IMR-90 (cell line): ENCODE measurements around the gene TTC16. TPM values are rescaled to one million over a fixed set of nuclear protein-coding genes. Genes with fewer than 3 reads are reported as not detected.

Source experiments
- ATAC-seq: fragments of 200-7000 bp; cut with Tn5 transposase; 2 replicates; pipeline ENCODE4 v1.9.1; 2020; ENCODE audit warnings: low read depth, mild to moderate bottlenecking, moderate library complexity
- BruUV-seq: library from RNA; stranded (reverse); fragments of 400-500 nt; replicated peaks from 2 replicates; lab custom pipeline; 2021; lab: Mats Ljungman, UMichigan
- CTCF ChIA-PET: fragments of 300-600 bp; formaldehyde crosslinking; extraction: SDS; loops from one replicate; lab custom pipeline; 2021; ENCODE audit warnings: antibody characterized with exemption; lab: Yijun Ruan, JAX
- POLR2A ChIA-PET: fragments of 300-600 bp; sonication (Branson Sonifier 250); formaldehyde crosslinking; loops from one replicate; lab custom pipeline; 2022; ENCODE audit warnings: antibody characterized with exemption; ENCODE audit not compliant: unreplicated experiment; lab: Charles Lee
- DNase-seq: peaks from one replicate; pipeline ENCODE4 v3.0.0; 2013
- H2AFZ ChIP-seq: replicated peaks from 2 replicates; pipeline ENCODE3; 2013; ENCODE audit warnings: low read length, mild to moderate bottlenecking; ENCODE audit not compliant: poor library complexity
- H2AK5ac ChIP-seq: 2 replicates; pipeline ENCODE4 v1.6.1; 2013; ENCODE audit warnings: low read depth, low read length, inconsistent platforms
- H2AK9ac ChIP-seq: replicated peaks from 2 replicates; pipeline ENCODE3; 2013; ENCODE audit warnings: mild to moderate bottlenecking, low read depth, low read length, moderate library complexity; ENCODE audit not compliant: poor library complexity
- H2BK120ac ChIP-seq: 2 replicates; pipeline ENCODE4 v1.6.1; 2013; ENCODE audit warnings: low read depth, low read length, inconsistent platforms
- H2BK15ac ChIP-seq: 3 replicates; pipeline ENCODE4 v1.6.1; 2013; ENCODE audit warnings: low read depth, low read length, inconsistent platforms
- H2BK20ac ChIP-seq: 2 replicates; pipeline ENCODE4 v1.6.1; 2013; ENCODE audit warnings: low read depth, mild to moderate bottlenecking, inconsistent platforms, low read length, moderate library complexity
- H2BK5ac ChIP-seq: 2 replicates; pipeline ENCODE4 v1.6.1; 2013; ENCODE audit warnings: mild to moderate bottlenecking, low read depth, low read length, inconsistent platforms; ENCODE audit not compliant: poor library complexity, severe bottlenecking
- H3K14ac ChIP-seq: replicated peaks from 2 replicates; pipeline ENCODE4 v1.6.1; 2013; ENCODE audit warnings: low read depth, low read length, inconsistent platforms
- H3K18ac ChIP-seq: 2 replicates; pipeline ENCODE4 v1.6.1; 2013; ENCODE audit warnings: low read depth, low read length, control low read depth
- H3K23ac ChIP-seq: 2 replicates; pipeline ENCODE4 v1.6.1; 2013; ENCODE audit warnings: low read depth, low read length, inconsistent platforms
- H3K27ac ChIP-seq: 2 replicates; pipeline ENCODE4 v1.5.1; 2013; ENCODE audit warnings: mild to moderate bottlenecking, control low read depth, low read length; ENCODE audit not compliant: insufficient read depth
- H3K27me3 ChIP-seq: 2 replicates; pipeline ENCODE4 v1.6.1; 2013; ENCODE audit warnings: low read length; ENCODE audit not compliant: control insufficient read depth, insufficient read depth
- H3K36me3 ChIP-seq: 2 replicates; pipeline ENCODE4 v1.6.1; 2013; ENCODE audit warnings: low read length, mixed read lengths; ENCODE audit not compliant: control insufficient read depth, insufficient read depth
- H3K4ac ChIP-seq: 2 replicates; pipeline ENCODE4 v1.6.1; 2013; ENCODE audit warnings: low read depth, low read length, inconsistent platforms
- H3K4me1 ChIP-seq: 2 replicates; pipeline ENCODE4 v1.6.1; 2013; ENCODE audit warnings: low read length, mixed read lengths; ENCODE audit not compliant: control insufficient read depth, insufficient read depth
- H3K4me2 ChIP-seq: 2 replicates; pipeline ENCODE4 v1.6.1; 2013; ENCODE audit warnings: low read depth, mild to moderate bottlenecking, control low read depth, low read length, moderate library complexity
- H3K4me3 ChIP-seq: 2 replicates; pipeline ENCODE4 v1.5.1; 2013; ENCODE audit warnings: low read depth, mild to moderate bottlenecking, control low read depth, low read length, moderate library complexity; ENCODE audit not compliant: insufficient read depth
- H3K56ac ChIP-seq: 2 replicates; pipeline ENCODE4 v1.6.1; 2013; ENCODE audit warnings: low read length, inconsistent platforms; ENCODE audit not compliant: insufficient read depth; ENCODE audit errors: extremely low read depth
- H3K79me1 ChIP-seq, 2 experiments: 2 replicates each; pipeline ENCODE4 v1.6.1; 2013; ENCODE audit warnings: low read length in 2 of 2, inconsistent platforms in 1 of 2, low read depth in 1 of 2
- H3K9ac ChIP-seq: 2 replicates; pipeline ENCODE4 v1.6.1; 2013; ENCODE audit warnings: low read depth, low read length, control low read depth
- H3K9me1 ChIP-seq: 2 replicates; pipeline ENCODE4 v1.6.1; 2013; ENCODE audit warnings: low read length, inconsistent platforms; ENCODE audit not compliant: insufficient read depth
- H3K9me3 ChIP-seq: 2 replicates; pipeline ENCODE4 v1.6.1; 2013; ENCODE audit warnings: low read length; ENCODE audit not compliant: control insufficient read depth, insufficient read depth
- H4K20me1 ChIP-seq: 2 replicates; pipeline ENCODE4 v1.6.1; 2013; ENCODE audit warnings: low read length, inconsistent platforms; ENCODE audit not compliant: insufficient read depth
- H4K5ac ChIP-seq: 2 replicates; pipeline ENCODE4 v1.6.1; 2013; ENCODE audit warnings: mild to moderate bottlenecking, low read depth, low read length, control low read depth
- H4K8ac ChIP-seq, 2 experiments: 2 replicates each; pipeline ENCODE4 v1.6.1; 2013; ENCODE audit warnings: low read depth in 2 of 2, low read length in 2 of 2, control low read depth in 1 of 2, inconsistent platforms in 1 of 2
- H4K91ac ChIP-seq: 2 replicates; pipeline ENCODE4 v1.6.1; 2013; ENCODE audit warnings: low read depth, low read length, inconsistent platforms; ENCODE audit not compliant: insufficient read depth
- BHLHE40 ChIP-seq: fragments of 150-350 bp; IDR thresholded peaks from 2 replicates; pipeline ENCODE4 v1.6.1; 2016; ENCODE audit warnings: mild to moderate bottlenecking, low read depth, low read length
- CEBPB ChIP-seq: IDR thresholded peaks from 2 replicates; pipeline ENCODE4 v1.6.1; 2012; ENCODE audit warnings: low read depth, low read length, improper control_type of control experiment
- CHD1 ChIP-seq: IDR thresholded peaks from 2 replicates; pipeline ENCODE4 v1.6.1; 2012; ENCODE audit warnings: low read depth, low read length, improper control_type of control experiment
- CTCF ChIP-seq: conservative IDR thresholded peaks from 2 replicates; pipeline ENCODE4 v1.5.1; 2012; ENCODE audit warnings: mild to moderate bottlenecking, low read depth, low read length, improper control_type of control experiment
- ELK1 ChIP-seq: fragments of 150-350 bp; IDR thresholded peaks from 2 replicates; pipeline ENCODE4 v1.6.1; 2016; ENCODE audit warnings: low read depth, mild to moderate bottlenecking, low read length, moderate library complexity, borderline replicate concordance
- FOS ChIP-seq: fragments of 150-350 bp; IDR thresholded peaks from 2 replicates; pipeline ENCODE4 v1.6.1; 2016; ENCODE audit warnings: low read depth, low read length
- MAFK ChIP-seq: IDR thresholded peaks from 2 replicates; pipeline ENCODE4 v1.6.1; 2012; ENCODE audit warnings: low read depth, low read length, improper control_type of control experiment
- MAZ ChIP-seq: IDR thresholded peaks from 2 replicates; pipeline ENCODE4 v1.6.1; 2012; ENCODE audit warnings: low read depth, mild to moderate bottlenecking, low read length, improper control_type of control experiment, moderate library complexity, borderline replicate concordance
- MXI1 ChIP-seq: IDR thresholded peaks from 2 replicates; pipeline ENCODE4 v1.6.1; 2012; ENCODE audit warnings: low read depth, mild to moderate bottlenecking, low read length, moderate library complexity, borderline replicate concordance
- POLR2A ChIP-seq: IDR thresholded peaks from 2 replicates; pipeline ENCODE4 v1.6.1; 2012; ENCODE audit warnings: mild to moderate bottlenecking, low read depth, low read length
- RAD21 ChIP-seq: IDR thresholded peaks from 2 replicates; pipeline ENCODE4 v1.6.1; 2012; ENCODE audit warnings: low read length, improper control_type of control experiment
- RCOR1 ChIP-seq: IDR thresholded peaks from 2 replicates; pipeline ENCODE4 v1.6.1; 2012; ENCODE audit warnings: mild to moderate bottlenecking, low read length, improper control_type of control experiment; ENCODE audit not compliant: insufficient replicate concordance
- RFX5 ChIP-seq: IDR thresholded peaks from 2 replicates; pipeline ENCODE4 v1.8.0; 2012; ENCODE audit warnings: low read depth, mild to moderate bottlenecking, low read length, moderate library complexity
- SMC3 ChIP-seq: fragments of 150-350 bp; IDR thresholded peaks from 2 replicates; pipeline ENCODE4 v1.6.1; 2016; ENCODE audit warnings: low read depth, mild to moderate bottlenecking, antibody characterized with exemption, low read length, moderate library complexity
- USF2 ChIP-seq: fragments of 150-350 bp; IDR thresholded peaks from 2 replicates; pipeline ENCODE4 v1.6.1; 2017; ENCODE audit warnings: mild to moderate bottlenecking, antibody characterized with exemption, low read length, low read depth
- WGBS, 2 experiments: methylation state at CpG; one replicate each; pipeline versions ENCODE4 v1.1.5 to v1.1.7; 2013; ENCODE audit warnings: missing lambda C conversion rate in 2 of 2; ENCODE audit not compliant: insufficient read length in 1 of 2; ENCODE audit errors: extremely low coverage in 2 of 2; 5-methylcytosine and 5-hydroxymethylcytosine counted together
- dilution Hi-C: fragments of 300-500 bp; cut with HindIII; formaldehyde crosslinking; loops from one replicate; pipeline ENCODE4 v1.14.3; 2018; ENCODE audit warnings: low sequenced_read_pairs; ENCODE audit not compliant: unreplicated experiment
- in situ Hi-C: fragments of 300-500 bp; cut with MboI; formaldehyde crosslinking; loops from 3 replicates; pipeline ENCODE4 v1.14.3; 2019; ENCODE audit warnings: low sequenced_read_pairs, inconsistent platforms, mixed read lengths
- intact Hi-C: fragments of 100-400 bp; cut with micrococcal nuclease; formaldehyde crosslinking; loops from 2 replicates; pipeline ENCODE4 v1.10.0; 2022
- polyA plus RNA-seq, 3 experiments: library from polyadenylated mRNA; depleted of rRNA; stranded (reverse); fragments of >200 nt; gene quantifications; 2 replicates each; pipeline ENCODE4 v1.2.3, GENCODE V29; 2012; ENCODE audit warnings: low replicate concordance in 1 of 3
- total RNA-seq: library from RNA; depleted of rRNA; stranded (reverse); fragments of >200 nt; gene quantifications from 2 replicates; pipeline ENCODE4 v1.2.3, GENCODE V29; 2012

The TTC16 gene
- total and polyA plus RNA-seq, 2 of the 4 experiments (the other 2 are of a cell fraction): 0.02 TPM; not detected in 1

GRCh38 chr9:127729522-127730256 lies 13.8 kb downstream of the TTC16 start:
- no peak overlapping the region for H3K4me2 ChIP-seq
- 75% methylated on average over 10 of the region's 18 CpGs; no CpG with 5 or more reads in 1 of the 2 experiments for WGBS, 2 experiments
- no peak overlapping the region for H3K14ac ChIP-seq
- H3K23ac ChIP-seq: no peak overlapping the region
- intact Hi-C loops: loop anchor here (5.0 kb wide), 1 partner anchor 222 kb away; no protein-coding TSS in a partner anchor
- no peak overlapping the region for H3K18ac ChIP-seq
- H3K9me3 ChIP-seq: no peaks in the 10 kb centered on the region
- H4K91ac ChIP-seq: no peak overlapping the region
- in situ Hi-C loops: no loop called here
- H3K36me3 ChIP-seq: peaks cover 5% of the 10 kb centered on the region; the same call in 1 of the 2 replicates
- no peak overlapping the region for H2AK9ac ChIP-seq
- H3K27ac ChIP-seq: no peak overlapping the region
- peaks cover 6% of the 10 kb centered on the region for H3K4me1 ChIP-seq
- H2BK120ac ChIP-seq: no peak overlapping the region
- ChIA-PET POLR2A (no interaction called here), CTCF (no interaction called here)
- no peaks in the 10 kb centered on the region for H3K27me3 ChIP-seq
- H4K8ac ChIP-seq: no peak overlapping the region
- H2BK20ac ChIP-seq: no peak overlapping the region
- H3K9me1 ChIP-seq: no peaks in the 10 kb centered on the region
- DNase-seq: no peak
- H3K4me3 ChIP-seq: no peak overlapping the region
- no peak for ATAC-seq
- H2AK5ac ChIP-seq: no peak overlapping the region
- H4K20me1 ChIP-seq: no peaks in the 10 kb centered on the region
- no peak overlapping the region for H3K4ac ChIP-seq
- no peak overlapping the region for H2AFZ ChIP-seq
- BruUV-seq: no TSS peak
- dilution Hi-C loops: no loop called here
- no peak overlapping the region for H2BK5ac ChIP-seq
- H3K56ac ChIP-seq: no peak overlapping the region
- no peak overlapping the region for H3K9ac ChIP-seq
- no peak overlapping the region for H2BK15ac ChIP-seq
- no peak overlapping the region for H4K5ac ChIP-seq
- H3K79me1 ChIP-seq: peaks cover 4 to 12% of the 10 kb centered on the region in 2 experiments; a peak in 2 of 4 replicates
- no peak for TF ChIP-seq RFX5
- TF ChIP-seq CEBPB: no peak
- TF ChIP-seq CTCF: no peak
- no peak for TF ChIP-seq CHD1
- TF ChIP-seq POLR2A: no peak
- no peak for TF ChIP-seq ELK1
- TF ChIP-seq FOS: no peak
- TF ChIP-seq USF2: no peak
- no peak for TF ChIP-seq MXI1
- no peak for TF ChIP-seq SMC3
- no peak for TF ChIP-seq MAZ
- no peak for TF ChIP-seq RCOR1
- no peak for TF ChIP-seq BHLHE40
- no peak for TF ChIP-seq RAD21
- no peak for TF ChIP-seq MAFK
